Activated T-cell treated with anti-CD3 and anti-CD28 coated beads, Interleukin-2, amount 50 U/mL, for 4 hours (primary cell): ENCODE data around the gene FAM25G. TPM values are rescaled to one million over a fixed set of nuclear protein-coding genes. Genes with fewer than 3 reads are reported as not detected.
"Not testable (repeated sequence)": the region's sequence is repeated elsewhere in the genome, so short reads cannot be mapped to it uniquely, and the experiment has no call there.

Experiments
- ATAC-seq, 2 donors: fragments of 200-7000 bp; cut with Tn5 transposase; one replicate each; pipeline ENCODE4 v1.10.0; 2021
- DNase-seq: peaks from one replicate; pipeline ENCODE4 v3.0.0-alpha.2; 2020
- H3K27me3 Mint-ChIP-seq: one replicate; pipeline ENCODE4 v1.8.0; 2021; ENCODE audit warnings: low read depth, mixed read lengths
- H3K36me3 Mint-ChIP-seq: one replicate; pipeline ENCODE4 v1.8.0; 2022; ENCODE audit warnings: mixed read lengths; ENCODE audit not compliant: insufficient read depth
- H3K4me1 Mint-ChIP-seq: one replicate; pipeline ENCODE4 v1.8.0; 2021; ENCODE audit warnings: low read depth, mixed read lengths
- H3K4me3 Mint-ChIP-seq: one replicate; pipeline ENCODE4 v1.8.0; 2021; ENCODE audit warnings: mild to moderate bottlenecking, moderate library complexity, mixed read lengths
- H3K9me3 Mint-ChIP-seq: one replicate; pipeline ENCODE4 v1.8.0; 2021; ENCODE audit warnings: mixed read lengths
- total RNA-seq, 3 donors: library from RNA; stranded (reverse); gene quantifications; one replicate each; pipeline ENCODE4 v1.2.1, GENCODE V29; 2021

The FAM25G gene
- total RNA-seq, 3 donors from 2014 or later: not detected

DNA sequence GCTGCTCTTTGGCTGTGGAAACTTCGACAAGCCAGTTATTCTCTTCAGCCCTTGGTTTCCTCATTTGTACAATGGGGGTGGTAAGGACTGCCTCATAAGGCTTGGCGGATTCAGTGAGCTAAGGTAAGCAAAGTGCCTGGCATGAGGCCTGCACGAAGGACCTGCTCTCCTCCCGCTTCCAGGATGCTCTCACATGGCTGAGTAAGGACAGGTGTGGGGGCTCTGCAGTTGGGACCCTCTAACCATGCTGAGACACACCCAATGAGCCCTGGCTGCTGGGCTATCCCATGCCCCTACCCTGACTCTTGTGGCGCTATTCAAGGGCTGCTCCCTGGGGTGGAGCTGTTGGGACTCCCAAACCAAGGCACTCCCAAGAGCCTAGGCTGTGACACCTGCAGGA lies 16.4 kb downstream of the FAM25G start:
- not testable (repeated sequence) for H3K9me3 Mint-ChIP-seq, H3K4me1 Mint-ChIP-seq, H3K27me3 Mint-ChIP-seq, H3K36me3 Mint-ChIP-seq, ATAC-seq, H3K4me3 Mint-ChIP-seq, DNase-seq

DNA sequence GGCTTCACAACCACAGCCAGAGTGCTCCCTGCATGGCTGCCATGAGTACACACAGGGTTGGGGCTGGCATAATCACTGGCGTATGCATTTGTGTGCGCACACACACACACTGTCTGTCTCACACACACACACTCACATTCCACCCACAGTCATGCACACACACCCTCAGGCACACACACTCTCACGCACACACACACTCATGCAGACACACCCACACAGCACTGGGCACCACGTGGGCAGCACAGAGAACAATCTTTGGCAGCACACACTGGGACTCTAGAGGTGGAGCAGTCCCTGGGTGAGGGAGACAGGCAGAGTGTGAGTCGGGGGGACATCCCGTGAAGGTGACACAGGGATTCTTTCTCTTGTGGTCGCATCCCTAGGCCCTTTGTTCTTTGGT lies 18.0 kb downstream of the FAM25G start:
- not testable (repeated sequence) for H3K27me3 Mint-ChIP-seq, H3K4me3 Mint-ChIP-seq, H3K4me1 Mint-ChIP-seq, DNase-seq, H3K36me3 Mint-ChIP-seq, H3K9me3 Mint-ChIP-seq, ATAC-seq

DNA sequence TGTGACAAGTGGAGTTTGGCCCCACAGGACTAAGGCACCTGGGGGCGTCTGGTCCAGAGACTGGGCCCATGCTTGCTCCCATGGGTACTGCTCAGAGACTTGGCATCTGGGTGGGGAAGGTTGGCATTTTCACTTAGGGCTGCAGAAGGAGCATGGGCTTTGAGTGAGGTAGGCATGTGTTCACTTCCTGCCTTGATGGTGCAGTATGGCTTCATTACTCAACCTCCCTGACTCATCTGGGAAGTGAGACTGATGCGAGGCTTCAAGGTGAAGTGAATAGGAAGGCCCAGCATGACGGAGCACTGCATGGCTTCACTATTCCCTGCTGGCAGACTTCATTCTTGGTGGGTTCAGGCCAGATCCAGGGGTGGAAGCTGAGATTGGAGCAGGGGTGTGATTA lies 18.9 kb downstream of the FAM25G start:
- DNase-seq, H3K4me1 Mint-ChIP-seq, H3K4me3 Mint-ChIP-seq, H3K9me3 Mint-ChIP-seq, H3K36me3 Mint-ChIP-seq, H3K27me3 Mint-ChIP-seq: not testable (repeated sequence)
- peak; percentile 82 to 87 for ATAC-seq

DNA sequence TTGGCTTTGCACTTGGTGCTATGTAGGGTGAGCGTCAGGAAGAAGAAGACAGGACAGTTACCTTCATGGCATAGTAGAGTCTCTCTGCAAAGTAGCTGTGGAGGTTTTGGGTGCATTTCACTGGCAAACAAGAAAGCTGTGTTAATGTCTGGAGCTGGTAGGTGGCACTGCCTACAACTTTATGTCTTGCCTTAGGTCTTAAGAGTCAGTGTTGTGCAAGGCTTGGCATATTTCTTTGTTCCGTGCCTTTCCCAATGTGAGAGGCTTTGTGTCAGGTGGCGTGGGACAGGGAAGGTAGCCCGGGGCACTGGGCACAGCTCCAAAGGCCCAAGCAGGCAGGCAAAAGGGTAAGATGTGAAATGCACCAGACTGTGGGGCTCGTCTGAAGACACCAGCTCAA lies 19.4 kb downstream of the FAM25G start:
- H3K4me3 Mint-ChIP-seq, DNase-seq, H3K9me3 Mint-ChIP-seq, H3K27me3 Mint-ChIP-seq, H3K36me3 Mint-ChIP-seq, ATAC-seq, H3K4me1 Mint-ChIP-seq: not testable (repeated sequence)

DNA sequence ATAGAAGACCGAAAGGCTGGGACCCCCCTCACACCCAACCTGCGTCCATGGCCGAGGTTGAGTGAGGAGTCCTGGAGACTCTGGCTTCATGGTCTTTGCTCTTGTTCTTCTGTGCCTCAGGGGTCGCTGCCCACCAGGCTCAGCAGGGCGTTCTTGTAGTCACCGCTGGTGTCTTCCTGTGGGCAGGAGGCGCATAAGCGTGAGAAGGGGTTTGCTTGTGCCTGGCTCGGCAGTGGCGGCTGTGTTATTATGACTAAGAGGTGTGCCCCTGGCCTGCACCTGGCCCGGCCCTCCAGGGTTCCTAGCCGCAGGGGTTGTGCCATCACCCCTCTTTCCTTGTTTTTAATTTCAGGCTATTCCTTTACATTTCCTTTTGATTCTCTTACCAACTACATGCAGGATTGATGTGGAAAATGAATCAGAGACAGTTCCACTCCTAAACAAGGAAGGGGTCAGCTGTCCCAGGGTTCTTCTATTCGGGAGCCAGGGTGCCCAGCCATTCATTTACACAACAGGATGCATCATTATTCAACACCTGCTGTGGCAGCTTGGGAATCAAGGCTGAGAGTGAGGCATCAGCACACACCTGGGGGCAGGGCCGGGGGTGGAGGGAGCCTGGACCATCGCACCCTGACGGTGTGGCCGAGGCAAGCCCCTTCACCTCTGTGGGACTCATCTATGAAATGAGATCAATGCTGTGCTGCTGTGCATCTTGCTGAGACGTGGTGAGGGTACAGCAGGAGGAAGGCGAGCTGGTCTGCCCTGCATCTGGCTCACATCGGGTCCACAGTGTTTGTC lies 22.6 kb downstream of the FAM25G start:
- ATAC-seq, H3K4me3 Mint-ChIP-seq, DNase-seq, H3K4me1 Mint-ChIP-seq, H3K27me3 Mint-ChIP-seq, H3K9me3 Mint-ChIP-seq, H3K36me3 Mint-ChIP-seq: not testable (repeated sequence)

DNA sequence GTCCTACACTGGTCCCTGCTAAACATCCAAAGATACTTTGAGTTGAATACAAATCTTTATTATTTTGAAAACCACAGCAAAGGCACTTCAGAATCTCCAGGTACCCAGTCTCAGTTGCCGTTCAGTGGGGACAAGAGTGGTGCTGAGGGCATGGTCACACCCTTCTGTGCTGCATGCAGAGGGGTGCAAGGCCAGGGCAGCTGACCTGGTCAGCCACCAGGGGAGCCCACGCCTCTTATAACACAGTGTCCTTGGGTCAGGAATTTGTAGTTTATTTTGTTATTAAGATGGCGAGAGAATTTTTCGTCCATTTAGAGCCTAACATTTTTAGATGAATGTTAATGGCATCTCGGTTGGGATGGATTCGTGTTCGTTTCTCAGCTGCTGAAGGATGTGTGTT lies 23.5 kb downstream of the FAM25G start:
- H3K4me3 Mint-ChIP-seq, ATAC-seq, DNase-seq, H3K9me3 Mint-ChIP-seq, H3K4me1 Mint-ChIP-seq, H3K36me3 Mint-ChIP-seq, H3K27me3 Mint-ChIP-seq: not testable (repeated sequence)

GRCh38 chr10:47467458-47467857 lies 24.0 kb downstream of the FAM25G start:
- DNase-seq, H3K4me1 Mint-ChIP-seq: not testable (repeated sequence)

DNA sequence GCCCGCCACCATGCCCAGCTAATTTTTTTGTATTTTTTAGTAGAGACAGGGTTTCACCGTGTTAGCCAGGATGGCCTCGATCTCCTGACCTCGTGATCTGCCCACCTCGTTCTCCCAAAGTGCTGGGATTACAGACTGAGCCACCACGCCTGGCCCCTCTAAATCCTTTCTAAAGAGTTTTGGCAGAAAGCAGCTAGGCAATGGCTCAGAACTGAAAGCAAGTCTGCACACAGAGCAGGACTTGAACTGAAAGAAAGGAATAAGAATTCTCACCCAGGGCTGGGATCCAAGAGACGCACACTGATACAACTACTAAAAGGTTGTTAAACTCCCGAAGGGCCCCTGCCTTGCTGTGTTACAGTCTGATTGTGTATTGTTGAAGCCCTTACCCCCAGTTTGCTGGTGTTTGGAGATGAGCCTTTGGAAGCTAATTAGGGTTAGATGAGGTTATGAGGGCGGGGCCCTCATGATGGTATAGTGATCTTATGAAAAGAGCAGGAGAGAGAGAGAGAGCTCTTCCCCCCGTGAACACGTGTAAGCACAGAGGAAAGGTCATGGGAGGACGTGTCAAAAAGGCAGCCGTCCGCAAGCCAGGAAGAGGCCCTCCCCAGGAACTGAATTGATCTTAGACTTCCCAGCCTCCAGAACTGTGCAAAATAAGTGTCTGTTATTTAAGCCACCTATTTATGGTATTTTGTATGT lies 26.1 kb downstream of the FAM25G start:
- not testable (repeated sequence) for H3K27me3 Mint-ChIP-seq, H3K4me3 Mint-ChIP-seq, ATAC-seq, H3K36me3 Mint-ChIP-seq, H3K4me1 Mint-ChIP-seq, DNase-seq, H3K9me3 Mint-ChIP-seq

More at GRCh38 chr10:47467458-47467857, 24.0 kb downstream of the FAM25G start:
- ATAC-seq, H3K27me3 Mint-ChIP-seq, H3K4me3 Mint-ChIP-seq, H3K9me3 Mint-ChIP-seq, H3K36me3 Mint-ChIP-seq: not testable (repeated sequence)

GRCh38 chr10:47462577-47463358 lies 28.7 kb downstream of the FAM25G start:
- H3K4me3 Mint-ChIP-seq, H3K9me3 Mint-ChIP-seq, H3K36me3 Mint-ChIP-seq, ATAC-seq, H3K4me1 Mint-ChIP-seq, DNase-seq, H3K27me3 Mint-ChIP-seq: not testable (repeated sequence)

DNA sequence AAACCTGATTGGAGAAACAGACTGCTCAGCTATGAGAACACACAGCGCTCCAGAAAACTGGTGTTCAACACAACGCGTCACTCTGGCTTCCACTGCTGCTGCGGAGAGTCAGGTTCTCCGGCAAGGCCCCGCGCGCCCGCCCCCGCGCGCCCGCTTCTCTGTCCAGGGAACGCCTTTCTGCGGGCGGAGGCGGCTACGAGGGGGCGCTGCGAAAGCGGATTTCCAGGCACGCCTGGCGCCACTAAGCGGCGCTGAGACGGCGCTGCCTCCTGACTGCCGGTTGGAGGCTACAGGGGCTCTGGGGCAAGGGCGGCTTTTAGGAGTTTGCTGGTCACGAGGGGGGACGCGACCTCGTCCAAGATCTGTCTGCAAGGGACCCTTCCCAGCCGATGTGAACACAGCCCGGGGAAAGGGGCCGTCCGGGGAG lies 30.2 kb downstream of the FAM25G start:
- not testable (repeated sequence) for DNase-seq, H3K4me3 Mint-ChIP-seq, H3K36me3 Mint-ChIP-seq, H3K27me3 Mint-ChIP-seq, H3K9me3 Mint-ChIP-seq, H3K4me1 Mint-ChIP-seq
- peak; percentile 63 to 73 for ATAC-seq

DNA sequence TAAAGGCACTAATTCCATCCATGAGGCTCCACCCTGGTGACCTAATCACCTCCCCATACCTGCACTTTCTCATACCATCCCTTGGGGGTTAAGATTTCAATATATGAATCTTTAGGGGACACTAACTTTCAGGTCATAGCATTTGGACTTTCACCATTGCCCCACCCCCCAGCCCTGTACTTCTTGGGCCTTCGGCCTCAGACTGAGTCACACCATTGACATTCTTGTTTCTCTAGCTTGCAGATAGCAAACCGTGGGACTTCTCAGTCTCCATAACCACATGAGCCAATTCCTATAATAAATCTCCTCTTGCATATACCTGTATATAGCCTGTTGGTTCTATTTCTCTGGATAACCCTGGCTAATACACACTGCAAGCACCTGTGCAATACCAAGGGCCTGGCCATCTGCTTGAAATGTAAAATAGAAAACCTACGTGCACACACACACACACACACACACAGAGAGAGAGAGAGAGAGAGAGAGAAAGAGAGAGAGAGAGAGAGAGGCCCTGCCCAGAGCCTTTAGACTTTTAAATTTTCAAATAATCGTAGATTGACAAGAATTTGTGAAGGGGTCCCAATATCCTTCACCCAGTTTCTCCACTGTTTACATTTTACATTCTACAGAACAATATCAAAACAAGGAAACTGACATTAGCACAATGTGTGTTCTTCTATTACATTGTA lies 32.9 kb downstream of the FAM25G start:
- DNase-seq (no peak), ATAC-seq (no peak)
- no peak overlapping the region for H3K4me3 Mint-ChIP-seq
- no peaks in the 10 kb centered on the region for H3K4me1 Mint-ChIP-seq
- H3K27me3 Mint-ChIP-seq: peaks cover 7% of the 10 kb centered on the region
- no peaks in the 10 kb centered on the region for H3K36me3 Mint-ChIP-seq
- H3K9me3 Mint-ChIP-seq: no peaks in the 10 kb centered on the region

DNA sequence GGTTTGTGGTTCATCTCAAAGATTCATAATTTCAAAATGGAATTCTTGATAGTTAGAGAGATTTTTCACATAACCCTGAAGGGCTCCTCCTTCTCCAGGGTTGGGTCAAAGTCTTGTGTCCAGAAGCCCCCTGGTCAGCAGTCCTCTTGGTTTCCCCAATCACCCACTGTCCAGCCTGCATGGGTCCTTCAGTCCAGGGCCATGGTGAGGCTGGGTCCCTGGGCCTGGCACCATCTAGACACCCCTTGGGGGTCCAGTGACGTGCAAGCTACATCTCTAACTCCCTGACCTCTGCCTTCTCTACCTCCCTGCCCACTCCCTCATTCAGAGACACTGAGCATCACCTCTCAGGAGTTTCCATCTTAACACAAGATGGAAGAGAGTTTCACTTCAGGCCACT lies 33.7 kb downstream of the FAM25G start:
- DNase-seq (no peak), ATAC-seq (no peak)
- Mint-ChIP-seq H3K9me3 (no peaks in the 10 kb centered on the region), H3K27me3 (peaks cover 7% of the 10 kb centered on the region), H3K36me3 (no peaks in the 10 kb centered on the region), H3K4me1 (no peaks in the 10 kb centered on the region), H3K4me3 (no peak overlapping the region)

DNA sequence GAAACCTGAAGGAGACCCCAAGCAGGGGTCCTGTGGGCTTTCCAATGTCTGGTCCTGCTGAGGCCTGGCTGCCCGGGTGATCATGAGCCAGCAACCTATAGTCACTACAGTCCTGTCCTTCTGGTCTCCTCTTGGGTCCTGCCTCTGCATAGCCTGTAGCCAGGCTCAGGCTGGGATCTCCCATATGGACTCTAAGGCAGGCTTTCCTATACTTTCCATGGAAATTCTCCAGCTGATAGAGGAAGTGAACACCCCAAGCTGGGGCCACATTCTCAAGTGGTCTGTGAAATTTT lies 34.0 kb downstream of the FAM25G start:
- ATAC-seq: no peak
- Mint-ChIP-seq H3K4me3 (no peak overlapping the region), H3K4me1 (no peaks in the 10 kb centered on the region), H3K9me3 (no peaks in the 10 kb centered on the region), H3K36me3 (no peaks in the 10 kb centered on the region), H3K27me3 (peaks cover 7% of the 10 kb centered on the region)
- no peak for DNase-seq

GRCh38 chr10:47456794-47457527 lies 34.5 kb downstream of the FAM25G start:
- Mint-ChIP-seq H3K9me3 (no peaks in the 10 kb centered on the region), H3K4me3 (no peak overlapping the region), H3K4me1 (no peaks in the 10 kb centered on the region), H3K36me3 (no peaks in the 10 kb centered on the region), H3K27me3 (peaks cover 7% of the 10 kb centered on the region)
- DNase-seq (no peak), ATAC-seq (no peak)
